Measurements from ENCODE around the gene SGSH.

SGSH gene

GRCh38 chr17:80183581-80184422 is 36.3 kb downstream of the SGSH start:
- DNase-seq: no peak

DNA sequence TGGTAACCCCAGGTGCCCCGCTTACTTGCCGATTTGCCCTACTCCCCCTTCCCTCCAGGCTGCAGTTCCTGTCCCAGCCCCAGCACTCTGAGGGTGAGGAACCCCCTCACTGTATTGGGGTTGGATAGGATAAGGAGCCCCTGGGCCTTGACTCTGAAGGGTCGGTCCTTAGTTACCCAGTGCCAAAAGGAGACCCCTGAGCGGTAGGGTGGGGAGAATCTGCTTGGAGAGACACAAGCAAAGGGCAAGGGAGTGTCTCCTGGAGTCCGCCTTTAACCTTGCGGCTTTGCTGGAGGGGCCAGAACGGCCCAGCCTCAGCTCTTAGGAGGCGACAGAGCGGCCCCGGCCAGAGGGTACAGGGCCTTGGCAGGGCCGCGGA is 37.3 kb downstream of the SGSH start:
- no peak for DNase-seq

GRCh38 chr17:80182118-80182844 is 37.9 kb downstream of the SGSH start:
- no peak for DNase-seq

DNA sequence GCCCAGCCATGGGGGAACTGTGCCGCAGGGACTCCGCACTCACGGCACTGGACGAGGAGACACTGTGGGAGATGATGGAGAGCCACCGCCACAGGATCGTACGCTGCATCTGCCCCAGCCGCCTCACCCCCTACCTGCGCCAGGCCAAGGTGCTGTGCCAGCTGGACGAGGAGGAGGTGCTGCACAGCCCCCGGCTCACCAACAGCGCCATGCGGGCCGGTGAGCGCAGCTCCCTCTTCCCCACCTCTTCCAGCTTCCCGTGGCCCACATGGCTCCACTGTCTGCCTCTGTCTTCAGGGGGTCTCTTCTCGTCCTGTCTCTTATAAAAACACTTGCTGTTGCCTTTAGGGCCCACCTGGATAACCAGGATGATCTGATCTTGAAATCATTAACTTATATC is 38.7 kb downstream of the SGSH start:
- DNase-seq: no peak

DNA sequence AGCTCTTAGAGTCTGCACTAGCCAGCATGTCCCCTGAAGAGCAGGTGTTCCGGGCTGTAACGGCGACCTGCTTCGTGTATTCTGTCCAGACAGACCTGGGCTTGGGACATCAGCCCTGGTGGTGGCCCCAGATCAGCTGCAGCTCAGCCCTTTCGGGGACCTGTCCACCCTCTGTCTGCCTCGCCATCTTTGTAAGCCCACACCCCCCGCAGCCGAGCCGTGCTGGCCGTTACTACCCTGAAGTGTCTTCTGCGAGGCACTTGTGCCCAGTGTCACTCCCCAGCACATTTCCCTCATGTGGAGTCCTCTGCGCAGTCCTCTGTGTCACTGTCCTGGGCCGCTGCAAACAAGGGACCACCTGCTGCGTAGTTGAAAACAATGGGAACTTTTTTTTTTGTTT is 39.9 kb downstream of the SGSH start:
- no peak for DNase-seq

GRCh38 chr17:80177986-80178595 is 42.0 kb downstream of the SGSH start:
- DNase-seq: no peak

- no peak for DNase-seq
These were observed 43.4 kb downstream of the SGSH start for GRCh38 chr17:80176757-80177156.

GRCh38 chr17:80173916-80174315 is 46.2 kb downstream of the SGSH start:
- DNase-seq: no peak

DNA sequence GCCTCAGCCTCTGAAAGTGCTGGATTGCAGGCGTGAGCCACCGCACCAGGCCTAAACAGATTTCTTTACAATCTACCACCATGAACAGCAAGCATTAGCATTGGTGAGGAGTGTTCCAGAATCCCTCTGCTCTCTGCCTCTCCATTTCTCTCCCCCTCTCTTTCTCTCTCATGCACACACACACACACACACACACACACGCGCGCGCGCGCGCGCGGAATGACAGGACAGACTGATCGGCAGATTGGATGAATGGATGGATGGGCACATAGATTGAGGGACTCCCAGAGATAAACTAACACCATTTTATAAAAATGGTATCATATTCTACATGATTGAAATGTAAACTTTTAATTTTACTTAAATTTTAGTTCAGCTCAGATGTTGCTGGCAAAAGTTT is 47.0 kb downstream of the SGSH start:
- no peak for DNase-seq

- no peak for DNase-seq
These were observed 48.5 kb downstream of the SGSH start for GRCh38 chr17:80171681-80172080.

GRCh38 chr17:80169784-80170500 is 50.2 kb downstream of the SGSH start, which contains the start of gene CARD14:
TSS of gene CARD14 (plus strand) at chr17:80170030. CDS start at chr17:80181439, 11,409 bp downstream.
- DNase-seq: no peak

DNA sequence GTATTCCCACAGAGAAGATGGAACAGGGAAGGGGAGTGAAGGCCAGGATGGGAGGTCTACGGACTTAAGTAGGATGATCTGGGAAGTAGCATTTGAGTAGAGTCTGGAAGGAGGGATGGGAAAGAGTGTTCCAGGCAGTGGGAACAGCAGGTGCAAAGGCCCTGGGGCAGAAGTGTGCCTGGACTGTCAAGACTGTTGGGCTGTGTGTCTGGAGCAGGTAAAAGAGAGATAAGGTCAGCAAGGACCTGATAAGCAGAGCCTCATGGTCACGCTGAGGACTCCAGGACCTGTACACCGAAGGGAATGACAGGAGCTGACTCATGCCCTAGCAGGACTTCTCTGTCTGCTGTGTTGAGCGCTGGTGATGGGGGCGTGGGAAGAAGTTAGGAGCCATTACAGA is 51.0 kb downstream of the SGSH start:
- DNase-seq: no peak

GRCh38 chr17:80168371-80168770 is 51.8 kb downstream of the SGSH start:
- no peak for DNase-seq

- DNase-seq: no peak
These were observed 53.7 kb downstream of the SGSH start for GRCh38 chr17:80166446-80166845.

- DNase-seq: no peak
These were observed 55.9 kb downstream of the SGSH start for GRCh38 chr17:80164185-80164584.

GRCh38 chr17:80163336-80163735 is 56.8 kb downstream of the SGSH start:
- no peak for DNase-seq

- DNase-seq: no peak
These were observed 59.6 kb downstream of the SGSH start for GRCh38 chr17:80160536-80160935.
